GM12878 (cell line): ENCODE measurements around the gene KLHL22. TPM values are rescaled to one million over a fixed set of nuclear protein-coding genes. Genes with fewer than 3 reads are reported as not detected.

Experiments used
- ATAC-seq: fragments of 200-7000 bp; cut with Tn5 transposase; 3 replicates; pipeline ENCODE4 v1.9.1; 2020; ENCODE audit warnings: mild to moderate bottlenecking, moderate library complexity
- BruUV-seq: library from RNA; stranded (reverse); fragments of 400-500 nt; replicated peaks from 2 replicates; lab custom pipeline; 2021; lab: Mats Ljungman, UMichigan
- CTCF ChIA-PET: fragments of 300-600 bp; sonication (Branson Sonifier 250); formaldehyde crosslinking; extraction: SDS; loops from one replicate; lab custom pipeline; 2021; ENCODE audit warnings: inconsistent platforms; lab: Yijun Ruan, JAX
- POLR2A ChIA-PET: fragments of 350-600 bp; formaldehyde crosslinking; extraction: SDS; loops from one replicate; lab custom pipeline; 2021; ENCODE audit warnings: inconsistent platforms; lab: Charles Lee
- RAD21 ChIA-PET: fragments of 300-600 bp; sonication (Branson Sonifier 250); formaldehyde crosslinking; loops from one replicate; lab custom pipeline; 2023; ENCODE audit warnings: antibody characterized with exemption; ENCODE audit not compliant: unreplicated experiment; lab: Charles Lee
- SMC1A ChIA-PET: fragments of 300-600 bp; sonication (Branson Sonifier 250); formaldehyde crosslinking; loops from one replicate; lab custom pipeline; 2023; ENCODE audit not compliant: unreplicated experiment, uncharacterized antibody; lab: Charles Lee
- DNase-seq: peaks from one replicate; pipeline ENCODE4 v3.0.0-alpha.2; 2011; ENCODE audit warnings: low read depth, low spot score
- FAIRE-seq: peaks from 3 replicates; lab custom pipeline; 2011; peaks lifted over from hg19 to GRCh38; lab: Jason Lieb, UNC
- H2AFZ ChIP-seq: 2 replicates; pipeline ENCODE4 v1.6.0; 2011; ENCODE audit warnings: low read depth, low read length, control low read depth; ENCODE audit not compliant: control insufficient read depth
- H3K27ac ChIP-seq: 2 replicates; pipeline ENCODE4 v1.5.1; 2011; ENCODE audit warnings: control low read depth; ENCODE audit not compliant: control insufficient read depth, insufficient read depth
- H3K27me3 ChIP-seq, 2 experiments: replicated peaks in 1 of 2; 2 replicates each; pipeline versions ENCODE4 v1.6.0 to v1.6.1; 2011; ENCODE audit warnings: low read length in 1 of 2; ENCODE audit not compliant: control insufficient read depth in 2 of 2, insufficient read depth in 2 of 2
- H3K36me3 ChIP-seq, 2 experiments: 2 replicates each; pipeline ENCODE4 v1.5.1; 2011; ENCODE audit warnings: low read length in 1 of 2; ENCODE audit not compliant: control insufficient read depth in 2 of 2, insufficient read depth in 2 of 2
- H3K4me1 ChIP-seq: 2 replicates; pipeline ENCODE4 v1.6.1; 2011; ENCODE audit warnings: mild to moderate bottlenecking, low read length, moderate library complexity, mixed read lengths; ENCODE audit not compliant: control insufficient read depth, insufficient read depth
- H3K4me2 ChIP-seq: 2 replicates; pipeline ENCODE4 v1.6.0; 2011; ENCODE audit warnings: control low read depth; ENCODE audit not compliant: control insufficient read depth, insufficient read depth
- H3K4me3 ChIP-seq: fragments of 200-600 bp; sonication (generic); 2 replicates; pipeline ENCODE4 v1.5.1; 2016
- H3K79me2 ChIP-seq: 2 replicates; pipeline ENCODE4 v1.6.0; 2011; ENCODE audit warnings: low read length; ENCODE audit not compliant: control insufficient read depth, insufficient read depth
- H3K9ac ChIP-seq: 2 replicates; pipeline ENCODE4 v1.8.0; 2011; ENCODE audit warnings: low read length, control low read depth, mixed read lengths; ENCODE audit not compliant: control insufficient read depth, insufficient read depth
- H3K9me3 ChIP-seq: replicated peaks from 3 replicates; pipeline ENCODE4 v1.5.1; 2011; ENCODE audit warnings: mild to moderate bottlenecking, low read length; ENCODE audit not compliant: control insufficient read depth, insufficient read depth
- H4K20me1 ChIP-seq: 2 replicates; pipeline ENCODE4 v1.6.0; 2011; ENCODE audit not compliant: control insufficient read depth, insufficient read depth
- ASH2L ChIP-seq: fragments of 300-600, 200-600 bp; sonication (generic); IDR thresholded peaks from 2 replicates; pipeline ENCODE4 v1.6.1; 2017; ENCODE audit warnings: low read depth, mild to moderate bottlenecking, borderline replicate concordance
- BMI1 ChIP-seq: fragments of 450-650 bp; IDR thresholded peaks from 2 replicates; pipeline ENCODE4 v1.6.1; 2016; ENCODE audit warnings: mild to moderate bottlenecking, moderate library complexity, borderline replicate concordance
- CEBPZ ChIP-seq: fragments of 150-350 bp; IDR thresholded peaks from 2 replicates; pipeline ENCODE4 v1.6.1; 2016; ENCODE audit warnings: low read depth, low read length
- CHD4 ChIP-seq: fragments of 200-600 bp; sonication (generic); IDR thresholded peaks from 2 replicates; pipeline ENCODE4 v1.6.1; 2016; ENCODE audit warnings: mild to moderate bottlenecking
- CREM ChIP-seq: IDR thresholded peaks from 2 replicates; pipeline ENCODE4 v1.6.1; 2014; ENCODE audit warnings: antibody characterized with exemption, low read depth
- E2F4 ChIP-seq: IDR thresholded peaks from 2 replicates; pipeline ENCODE4 v1.6.1; 2012; ENCODE audit warnings: low read depth, low read length, improper control_type of control experiment
- HCFC1 ChIP-seq: fragments of 150-350 bp; IDR thresholded peaks from 2 replicates; pipeline ENCODE4 v1.6.1; 2014; ENCODE audit warnings: low read length
- KLF5 ChIP-seq: fragments of 450-650 bp; IDR thresholded peaks from 2 replicates; pipeline ENCODE4 v1.6.1; 2014; ENCODE audit warnings: mild to moderate bottlenecking; ENCODE audit not compliant: partially characterized antibody
- MTA2 ChIP-seq: fragments of 450-650 bp; IDR thresholded peaks from 2 replicates; pipeline ENCODE4 v1.6.1; 2016; ENCODE audit warnings: low read depth, mild to moderate bottlenecking, moderate library complexity
- MYC ChIP-seq: IDR thresholded peaks from 2 replicates; pipeline ENCODE4 v1.6.1; 2011; ENCODE audit warnings: mild to moderate bottlenecking, low read length, moderate library complexity, inconsistent platforms; ENCODE audit not compliant: insufficient read depth, insufficient replicate concordance, insufficient read length, severe bottlenecking
- NFYB ChIP-seq: IDR thresholded peaks from 2 replicates; pipeline ENCODE4 v1.6.1; 2011; ENCODE audit warnings: low read depth, mild to moderate bottlenecking, low read length, improper control_type of control experiment, moderate library complexity; ENCODE audit not compliant: insufficient read depth
- NKRF ChIP-seq: fragments of 450-650 bp; conservative IDR thresholded peaks from 2 replicates; pipeline ENCODE4 v1.6.1; 2017; ENCODE audit warnings: mild to moderate bottlenecking, moderate library complexity
- NR2C2 ChIP-seq: IDR thresholded peaks from 2 replicates; pipeline ENCODE4 v1.6.1; 2011; ENCODE audit warnings: borderline replicate concordance, low read depth; ENCODE audit not compliant: control insufficient read depth, insufficient read length
- NR2F1 ChIP-seq: fragments of 450-650 bp; conservative IDR thresholded peaks from 2 replicates; pipeline ENCODE4 v1.6.1; 2017; ENCODE audit warnings: mild to moderate bottlenecking
- RUNX3 ChIP-seq: IDR thresholded peaks from 2 replicates; pipeline ENCODE4 v1.6.1; 2012; ENCODE audit warnings: low read length, inconsistent platforms
- TCF12 ChIP-seq: IDR thresholded peaks from 2 replicates; pipeline ENCODE4 v1.6.1; 2011; ENCODE audit warnings: low read depth, mild to moderate bottlenecking, low read length
- ZNF217 ChIP-seq: fragments of 450-650 bp; IDR thresholded peaks from 2 replicates; pipeline ENCODE4 v1.6.1; 2017; ENCODE audit warnings: antibody characterized with exemption, mild to moderate bottlenecking
- ZSCAN29 ChIP-seq: fragments of 450-650 bp; IDR thresholded peaks from 2 replicates; pipeline ENCODE4 v1.6.1; 2017; ENCODE audit warnings: mild to moderate bottlenecking, moderate library complexity
- WGBS: methylation state at CpG from one replicate; pipeline ENCODE4 v1.1.6; 2016; ENCODE audit warnings: low lambda C conversion rate; ENCODE audit not compliant: insufficient replicate concordance, insufficient coverage; ENCODE audit errors: missing lambda C conversion rate; 5-methylcytosine and 5-hydroxymethylcytosine counted together
- in situ Hi-C: fragments of 300-500 bp; cut with MboI; formaldehyde crosslinking; loops from 9 replicates; pipeline ENCODE4 v1.14.3; 2018; ENCODE audit warnings: mixed read lengths
- intact Hi-C: fragments of 100-400 bp; cut with micrococcal nuclease; formaldehyde crosslinking; loops from one replicate; pipeline ENCODE4 v1.14.2; 2022; ENCODE audit not compliant: unreplicated experiment
- polyA plus RNA-seq, 11 experiments: library from polyadenylated mRNA; depleted of rRNA in 4 of 11; unstranded in 6 of 11; stranded (reverse) in 5 of 11; fragments of >200 nt; fragmentation: Nextera tagmentation in 4 of 11; fragmentation: Illumina TruSeq in 1 of 11; extraction: Ambion mirVana in 4 of 11; extraction: Trizol in 1 of 11; gene quantifications; 1 replicate in 1 of 11; 2 replicates in 10 of 11; pipeline versions ENCODE4 v1.2.1 to v1.2.3, GENCODE V29; 2011 to 2016; ENCODE audit warnings: inconsistent platforms in 2 of 11, missing spikeins in 2 of 11, low read depth in 1 of 11
- total RNA-seq, 4 experiments: library from RNA; depleted of rRNA in 3 of 4; stranded (reverse); fragments of >200 nt in 3 of 4; fragmentation: Illumina TruSeq in 1 of 4; extraction: Trizol in 1 of 4; gene quantifications; 2 replicates each; pipeline versions ENCODE4 v1.2.1 to v1.2.3, GENCODE V29; 2013 to 2021

The KLHL22 gene
- total and polyA plus RNA-seq, 10 of the 15 experiments (the other 5 are each of a cell fraction or from before 2014, with no cell fraction given), result 0.06 to 22.1 (median 14.2) TPM

GRCh38 chr22:20444325-20444724, 51.3 kb downstream of the KLHL22 start:
- CTCF ChIA-PET, result interaction anchor here (0.6 kb wide), 2 partner anchors 301 to 427 kb away, joined by 3 read pairs; no protein-coding TSS in a partner anchor

More at GRCh38 chr22:20444325-20444724, 51.3 kb downstream of the KLHL22 start:
- Histone ChIP-seq H3K27ac (no peak overlapping the region), H4K20me1 (no peaks in the 10 kb centered on the region), H3K27me3 (no peaks in the 10 kb centered on the region), H3K9me3 (no peaks in the 10 kb centered on the region), H3K4me2 (no peak overlapping the region), H2AFZ (no peak overlapping the region), H3K79me2 (no peaks in the 10 kb centered on the region)
- BruUV-seq, result no TSS peak
- in situ Hi-C loops, result no loop called here
- ChIA-PET POLR2A (no interaction called here), RAD21 (no interaction called here)
- intact Hi-C loops, result no loop called here
- no peak for DNase-seq
- no peak for TF ChIP-seq MYC
- TF ChIP-seq E2F4, result no peak
- no peak for TF ChIP-seq ASH2L
- no peak for TF ChIP-seq CREM
- TF ChIP-seq NR2F1, result no peak
- TF ChIP-seq MTA2, result no peak
- no peak for TF ChIP-seq NR2C2
- no peak for TF ChIP-seq TCF12
- no peak for TF ChIP-seq ZSCAN29
- TF ChIP-seq KLF5, result no peak
- no peak for TF ChIP-seq ZNF217
- no peak for TF ChIP-seq CHD4
- TF ChIP-seq NKRF, result no peak
- TF ChIP-seq BMI1, result no peak
- TF ChIP-seq HCFC1, result no peak
- no peak for TF ChIP-seq RUNX3
- no peak for TF ChIP-seq NFYB
- no peak for TF ChIP-seq CEBPZ
- TF ChIP-seq, all 136 proteins: peak for 0
- SMC1A ChIA-PET, result interaction anchor here (0.6 kb wide), 1 partner anchor 40 kb away, joined by 3 read pairs; no protein-coding TSS in a partner anchor
- FAIRE-seq, result no peak
- no peak overlapping the region for H3K9ac ChIP-seq
- no peaks in the 10 kb centered on the region for H3K36me3 ChIP-seq
- ATAC-seq, result no peak
- no peaks in the 10 kb centered on the region for H3K4me1 ChIP-seq
- WGBS, result 98% methylated on average over 4 of the region's 4 CpGs
- H3K4me3 ChIP-seq, result no peak overlapping the region
